Measurements from ENCODE around the gene CDC42BPB.
"Not testable (repeated sequence)": the region's sequence is repeated elsewhere in the genome, so short reads cannot be mapped to it uniquely, and the experiment has no call there.

The CDC42BPB gene

GRCh38 chr14:102902523-102903247 lies 154.7 kb downstream of the CDC42BPB start:
- DNase-seq (ENCODE audit: low read depth, low spot score), result no peak

DNA sequence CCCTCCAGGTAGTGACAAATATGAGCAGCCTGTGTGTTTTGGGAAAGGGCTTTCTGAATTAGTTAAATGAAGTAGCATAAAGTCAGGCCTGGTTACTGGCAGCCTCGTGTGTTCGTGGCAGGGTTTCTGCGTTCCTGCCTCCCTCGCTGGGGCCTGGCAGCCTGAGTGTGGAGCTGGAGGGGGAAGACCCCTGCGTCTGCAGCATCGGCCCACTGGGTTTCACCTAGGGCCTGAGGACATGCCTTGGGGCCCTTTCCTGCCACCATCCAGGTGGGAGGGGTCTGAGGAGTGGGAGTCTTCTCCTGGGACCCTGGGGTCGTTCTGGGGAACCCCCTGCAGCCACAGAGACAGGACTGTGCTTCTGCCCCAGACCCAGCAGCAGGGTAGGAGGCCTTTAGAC lies 155.3 kb downstream of the CDC42BPB start:
- no peak for DNase-seq (ENCODE audit: low read depth, low spot score)

DNA sequence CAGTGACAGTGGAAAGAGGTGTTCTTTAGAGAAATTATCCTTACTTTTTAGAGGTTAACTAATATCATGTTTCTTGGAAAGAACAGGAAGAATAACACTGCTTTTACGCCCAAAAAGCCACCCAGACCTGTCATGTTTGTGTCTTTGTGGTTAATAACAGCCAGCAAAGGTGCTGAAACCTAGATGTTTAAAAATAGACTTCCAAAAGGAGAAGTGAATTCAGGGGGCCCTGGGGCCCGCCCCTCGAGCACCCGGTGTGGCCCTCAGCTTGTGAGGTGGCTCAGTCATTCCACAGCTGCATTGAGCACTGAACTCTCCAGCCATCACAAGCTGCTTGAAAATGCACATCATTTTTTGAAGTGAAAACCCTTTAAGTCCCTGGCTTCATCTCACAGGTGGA lies 155.7 kb downstream of the CDC42BPB start:
- DNase-seq (ENCODE audit: low read depth, low spot score), result no peak

- DNase-seq (ENCODE audit: low read depth, low spot score), result no peak
Measured at GRCh38 chr14:102900631-102901571, 156.4 kb downstream of the CDC42BPB start.

DNA sequence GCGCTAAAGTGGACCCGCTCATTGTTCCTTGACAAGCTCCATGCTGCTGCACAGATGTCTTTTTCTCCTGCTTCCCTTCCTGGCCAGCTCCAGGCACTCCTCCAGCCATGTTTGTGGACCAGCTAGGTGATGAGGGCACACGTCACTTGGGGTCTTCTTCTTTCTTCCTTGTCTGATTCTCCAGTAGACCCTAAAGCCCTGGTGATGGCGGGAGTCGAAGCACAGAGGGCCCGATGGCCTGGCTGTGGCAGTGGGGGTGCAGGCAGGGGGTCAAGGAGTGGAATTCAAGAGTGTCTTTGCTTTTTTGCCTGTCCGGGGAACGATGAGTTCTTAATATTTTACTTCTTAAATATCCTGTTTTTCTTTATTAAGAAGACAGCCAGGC lies 157.8 kb downstream of the CDC42BPB start:
- no peak for DNase-seq (ENCODE audit: low read depth, low spot score)

GRCh38 chr14:102898776-102899515 lies 158.4 kb downstream of the CDC42BPB start:
- no peak for DNase-seq (ENCODE audit: low read depth, low spot score)

- no peak for DNase-seq (ENCODE audit: low read depth, low spot score)
Measured at GRCh38 chr14:102898298-102898697, 159.1 kb downstream of the CDC42BPB start.

DNA sequence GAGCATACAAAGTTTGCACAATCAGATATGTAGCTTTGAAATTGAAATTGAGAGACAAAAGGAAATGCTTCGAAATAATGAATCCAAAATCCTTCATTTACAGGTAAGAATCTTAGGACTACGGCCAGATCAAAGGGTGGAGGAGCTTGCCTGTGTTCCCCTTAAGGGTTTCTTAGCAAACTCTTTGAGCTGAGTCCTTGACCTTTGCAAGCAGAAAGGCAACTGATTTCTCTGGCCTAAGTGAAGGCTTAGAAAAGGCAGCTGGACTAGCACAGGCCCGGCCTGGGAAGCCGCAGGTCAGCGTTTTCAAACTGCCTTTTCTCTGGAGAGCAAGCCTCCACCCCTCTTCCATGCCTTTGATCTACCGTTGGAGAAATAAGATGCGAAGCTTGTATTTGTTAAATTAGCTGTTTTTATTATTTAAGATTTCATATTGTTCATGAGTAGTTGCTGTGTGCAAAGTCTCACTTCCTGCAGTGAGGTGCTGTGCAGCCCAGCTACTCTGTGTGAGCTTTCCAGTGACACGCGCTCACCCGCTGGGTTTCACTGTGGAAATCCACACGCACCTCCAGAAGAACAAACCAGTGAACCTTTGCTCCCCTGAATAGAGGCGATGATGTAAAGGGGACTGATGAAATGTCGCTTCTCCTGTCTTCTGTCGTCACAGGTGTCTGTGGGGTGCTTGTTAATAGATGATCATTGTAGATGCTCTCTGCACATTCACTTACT lies 159.9 kb downstream of the CDC42BPB start:
- no peak for DNase-seq (ENCODE audit: low read depth, low spot score)

DNA sequence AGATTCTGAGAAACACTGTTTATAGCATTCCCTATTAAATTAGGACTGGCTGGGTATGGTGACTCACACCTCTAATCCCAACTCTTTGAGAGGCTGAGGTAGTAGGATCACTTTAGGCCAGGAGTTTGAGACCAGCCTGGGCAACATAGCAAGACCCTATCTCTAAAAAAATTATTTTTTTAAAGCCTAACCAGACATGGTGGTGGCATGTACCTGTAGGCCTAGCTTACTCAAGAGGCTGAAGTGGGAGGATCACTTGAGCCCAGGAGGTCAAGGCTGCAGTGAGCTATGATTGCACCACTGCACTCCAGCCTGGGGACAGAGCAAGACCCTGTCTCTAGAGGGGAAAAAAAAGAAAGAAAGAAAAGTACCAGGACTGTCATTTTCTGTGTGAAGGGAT lies 160.6 kb downstream of the CDC42BPB start:
- not testable (repeated sequence) for DNase-seq (ENCODE audit: low read depth, low spot score)

DNA sequence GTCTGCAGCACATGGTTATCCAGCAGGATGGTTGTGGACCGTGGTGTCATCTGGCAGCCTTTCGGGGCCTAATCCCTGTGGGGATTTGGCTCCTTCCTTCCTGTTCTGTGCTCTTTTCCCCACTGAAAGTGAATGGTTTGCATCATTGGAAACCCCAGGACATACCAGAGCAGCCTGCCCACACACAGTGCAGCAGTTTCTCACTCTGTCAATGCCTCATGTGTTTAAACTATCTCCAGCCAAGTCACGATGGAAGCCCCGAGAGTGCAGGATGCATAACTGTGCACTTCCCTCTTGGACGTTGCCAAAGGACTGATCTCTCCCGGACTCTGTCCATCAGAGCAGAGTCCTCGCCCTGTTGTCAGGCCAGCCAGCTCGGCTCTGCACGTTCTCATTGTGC lies 163.9 kb downstream of the CDC42BPB start:
- DNase-seq (ENCODE audit: low read depth, low spot score), result no peak

- no peak for DNase-seq (ENCODE audit: low read depth, low spot score)
Measured at GRCh38 chr14:102892651-102893050, 164.7 kb downstream of the CDC42BPB start.

DNA sequence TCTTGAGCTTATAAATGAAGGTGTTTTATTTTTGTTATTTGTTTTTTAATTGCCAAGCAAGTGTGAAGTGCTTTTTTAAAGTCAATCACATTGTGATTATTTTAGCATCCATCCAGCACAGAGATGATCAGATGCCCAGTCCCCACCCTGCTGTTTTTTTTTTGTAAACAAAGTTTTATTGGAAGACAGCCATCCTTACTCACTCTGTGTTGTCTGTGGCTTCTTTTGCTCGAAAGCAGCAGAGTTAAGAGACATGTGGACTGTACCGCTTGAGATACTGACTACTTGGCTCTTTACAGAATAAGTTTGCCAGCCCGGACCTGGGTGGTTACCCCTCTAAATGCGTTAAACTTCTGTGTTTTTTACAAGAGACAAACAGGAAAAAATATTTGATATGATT lies 165.8 kb downstream of the CDC42BPB start:
- DNase-seq (ENCODE audit: low read depth, low spot score), result no peak

GRCh38 chr14:102891111-102891510 lies 166.2 kb downstream of the CDC42BPB start:
- no peak for DNase-seq (ENCODE audit: low read depth, low spot score)

DNA sequence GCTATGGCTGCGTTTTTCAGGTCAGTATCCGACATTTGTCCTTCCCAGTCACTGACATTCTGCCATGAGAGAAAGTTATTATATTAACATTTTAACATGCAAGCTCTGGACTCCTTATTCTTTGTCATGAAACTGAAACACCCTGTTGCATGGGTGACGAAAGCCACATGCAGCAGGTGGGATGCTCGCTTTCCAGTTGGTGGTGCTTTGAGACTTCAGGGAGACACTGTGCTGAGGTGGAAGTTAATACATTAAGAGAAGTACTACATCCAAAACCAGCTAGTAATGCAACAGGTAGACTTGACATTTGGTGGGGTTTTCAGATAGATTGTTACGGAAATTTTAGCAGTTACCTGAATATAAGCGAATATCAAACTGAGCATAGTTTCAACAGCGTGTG lies 167.7 kb downstream of the CDC42BPB start:
- no peak for DNase-seq (ENCODE audit: low read depth, low spot score)

DNA sequence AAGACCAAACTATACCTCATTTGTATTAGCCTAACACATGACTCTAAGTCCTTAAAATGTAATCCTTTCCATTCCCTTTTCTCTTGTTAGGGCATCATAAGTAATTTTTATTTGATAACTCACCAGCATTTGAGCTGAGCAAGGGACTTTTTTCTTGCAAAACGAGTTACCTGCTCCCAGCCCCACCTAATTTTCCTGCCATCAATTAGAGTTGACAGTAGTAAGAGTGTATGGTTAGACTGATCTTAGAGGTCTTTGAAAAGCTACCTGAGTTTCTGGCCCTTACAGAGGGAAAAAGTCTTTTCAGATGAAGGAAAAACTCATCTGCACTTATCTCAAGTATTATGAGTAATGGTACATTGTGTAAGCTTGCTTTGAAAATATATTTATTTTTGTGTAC lies 168.6 kb downstream of the CDC42BPB start:
- no peak for DNase-seq (ENCODE audit: low read depth, low spot score)

DNA sequence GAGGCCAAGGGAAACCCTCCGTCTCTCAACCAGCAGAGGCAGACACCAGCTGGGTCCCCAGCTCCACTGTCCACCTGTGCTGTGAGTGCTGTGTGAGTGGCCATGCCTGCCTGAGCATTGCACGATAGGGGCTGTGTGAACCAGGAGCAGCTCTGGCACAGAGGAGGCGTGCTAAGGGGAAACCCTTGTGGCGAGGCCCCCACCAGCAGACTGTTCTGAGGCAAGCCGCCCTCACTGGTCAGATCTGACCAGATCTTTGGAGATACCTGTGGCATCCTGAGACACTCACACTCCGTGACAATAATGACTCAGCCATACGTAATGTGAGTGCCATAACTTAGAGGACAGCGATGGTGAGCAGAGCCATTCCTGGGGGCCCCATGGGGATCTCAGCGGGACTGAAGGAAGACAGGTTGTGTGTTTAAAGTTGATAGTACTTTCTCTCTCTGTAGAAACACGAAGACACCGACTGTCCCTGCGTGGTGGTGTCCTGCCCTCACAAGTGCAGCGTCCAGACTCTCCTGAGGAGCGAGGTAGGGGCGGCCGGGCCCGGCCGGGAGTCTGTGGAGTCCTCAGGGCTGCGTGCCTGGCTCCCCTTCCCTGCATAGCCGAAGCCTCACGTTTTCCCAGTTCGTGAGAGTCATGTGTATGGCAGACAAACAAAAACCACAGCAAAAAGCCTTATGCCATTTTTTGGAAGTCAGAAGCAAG lies 171.5 kb downstream of the CDC42BPB start:
- DNase-seq (ENCODE audit: low read depth, low spot score), result no peak

DNA sequence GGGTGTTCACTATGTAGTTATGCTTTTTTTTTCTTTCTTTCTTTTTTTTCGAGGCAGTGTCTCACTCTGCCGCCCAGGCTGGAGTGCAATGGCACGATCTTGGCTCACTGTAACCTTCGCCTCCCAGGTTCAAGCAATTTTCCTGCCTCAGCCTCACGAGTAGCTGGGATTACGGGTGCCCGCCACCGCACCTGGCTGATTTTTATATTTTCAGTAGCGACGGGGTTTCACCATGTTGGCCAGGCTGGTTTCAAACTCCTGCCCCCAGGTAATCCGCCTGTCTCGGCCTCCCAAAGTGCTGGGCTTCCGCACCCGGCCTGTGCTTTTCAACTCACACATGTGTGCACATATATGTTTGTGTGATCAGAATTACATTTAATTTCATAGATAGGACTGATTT lies 173.8 kb downstream of the CDC42BPB start:
- no peak for DNase-seq (ENCODE audit: low read depth, low spot score)

GRCh38 chr14:102883089-102883541 lies 174.2 kb downstream of the CDC42BPB start:
- DNase-seq (ENCODE audit: low read depth, low spot score), result no peak

All from activated naive CD8-positive, alpha-beta T cell treated with anti-CD3 and anti-CD28 coated beads, Interleukin-2, amount 50 U/mL, for 16 hours (primary cell).